Activated T-cell treated with anti-CD3 and anti-CD28 coated beads for 4 hours (primary cell): ENCODE data around the gene DLGAP4.
"Not testable (repeated sequence)": the region's sequence is repeated elsewhere in the genome, so short reads cannot be mapped to it uniquely, and the experiment has no call there.

Experiments used
- DNase-seq: peaks from one replicate; pipeline ENCODE4 v3.0.0-alpha.2; 2020

DLGAP4 gene

DNA sequence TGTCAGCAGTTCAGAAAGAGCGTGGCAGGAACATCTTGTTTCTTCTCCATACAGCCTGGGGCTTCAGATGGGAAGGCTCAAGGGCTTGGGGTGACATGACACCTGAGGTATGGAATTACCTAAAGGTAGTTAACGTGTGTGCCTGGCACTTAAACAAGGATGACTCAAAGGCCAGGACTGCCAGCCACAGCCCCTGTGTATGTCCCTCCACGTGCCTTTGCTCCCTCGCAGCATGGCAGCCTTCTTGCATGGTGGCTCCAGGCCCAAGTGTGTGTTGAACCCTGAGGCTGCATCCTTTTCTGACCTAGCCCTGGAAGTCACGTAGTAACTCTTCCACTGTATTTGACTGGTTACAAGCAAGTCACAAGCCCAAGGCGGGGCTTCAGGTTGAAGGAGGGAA lies 201.6 kb downstream of the DLGAP4 start:
- DNase-seq = no peak

DNA sequence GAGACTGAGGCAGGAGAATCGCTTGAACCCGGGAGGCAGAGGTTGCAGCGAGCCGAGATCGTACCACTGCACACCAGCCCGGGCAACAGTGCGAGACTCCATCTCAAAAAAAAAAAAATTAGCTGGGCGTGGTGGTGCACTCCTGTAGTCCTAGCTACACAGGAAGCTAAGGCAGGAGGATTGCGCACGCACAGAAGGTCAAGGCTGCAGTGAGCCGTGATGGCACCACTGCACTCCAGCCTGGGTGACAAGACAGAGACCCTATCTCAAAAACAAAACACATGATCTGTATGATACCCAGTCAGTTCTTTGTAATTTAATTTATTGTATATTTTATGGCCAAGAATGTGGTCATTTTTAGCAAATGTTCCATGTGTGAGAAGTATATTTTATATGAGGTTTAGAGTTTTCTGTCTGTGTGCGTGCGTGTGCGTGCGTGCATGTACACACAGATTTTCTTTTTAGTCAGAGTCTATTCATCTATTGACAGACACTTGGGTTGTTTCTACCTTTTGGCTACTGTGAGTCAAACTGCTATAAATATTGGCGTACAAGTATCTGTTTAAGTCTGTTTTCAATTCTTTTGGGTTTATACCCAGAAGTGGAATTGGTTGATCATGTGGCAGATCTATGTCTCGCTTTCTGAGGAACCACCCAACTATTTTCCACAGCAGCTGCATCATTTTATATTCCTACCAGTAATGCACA lies 213.0 kb downstream of the DLGAP4 start:
- no peak for DNase-seq

DNA sequence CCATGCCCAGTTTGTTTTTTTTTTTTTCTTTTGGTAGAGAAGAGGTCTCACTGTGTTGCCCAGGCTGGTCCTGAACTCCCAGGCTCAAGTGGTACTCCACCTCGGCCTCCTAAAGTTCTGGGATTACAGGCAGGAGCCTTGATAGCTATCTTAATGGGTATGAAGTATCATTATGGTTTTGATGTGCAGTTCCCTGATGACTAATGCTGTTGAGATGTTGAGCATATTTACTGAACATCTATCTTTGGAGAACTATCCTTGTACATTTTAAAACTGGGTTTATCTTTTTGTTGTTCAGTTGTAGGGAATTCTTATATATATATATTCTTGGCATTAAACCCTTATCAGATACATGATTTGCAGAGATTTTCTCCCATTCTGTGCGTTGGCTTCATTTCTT lies 213.8 kb downstream of the DLGAP4 start:
- no peak for DNase-seq

DNA sequence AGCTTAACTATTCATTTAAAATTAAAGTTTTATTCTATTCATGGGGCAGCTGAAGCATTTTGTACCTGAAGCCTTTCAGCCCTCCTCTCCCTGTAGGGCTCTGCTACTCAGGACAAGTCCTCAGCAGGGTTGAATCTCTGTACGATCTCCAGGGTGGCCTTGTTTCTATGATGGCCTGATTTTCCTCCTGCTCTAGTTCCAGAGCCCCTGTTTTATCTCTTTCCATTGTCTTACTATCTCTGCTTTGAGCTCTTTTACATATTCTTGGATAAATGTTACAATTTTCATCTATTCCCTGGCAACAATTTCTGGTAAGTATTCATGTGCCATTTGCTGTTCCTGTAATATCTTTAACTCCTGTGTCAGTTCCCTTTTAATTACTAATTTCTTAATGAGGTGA lies 215.4 kb downstream of the DLGAP4 start:
- no peak for DNase-seq

DNA sequence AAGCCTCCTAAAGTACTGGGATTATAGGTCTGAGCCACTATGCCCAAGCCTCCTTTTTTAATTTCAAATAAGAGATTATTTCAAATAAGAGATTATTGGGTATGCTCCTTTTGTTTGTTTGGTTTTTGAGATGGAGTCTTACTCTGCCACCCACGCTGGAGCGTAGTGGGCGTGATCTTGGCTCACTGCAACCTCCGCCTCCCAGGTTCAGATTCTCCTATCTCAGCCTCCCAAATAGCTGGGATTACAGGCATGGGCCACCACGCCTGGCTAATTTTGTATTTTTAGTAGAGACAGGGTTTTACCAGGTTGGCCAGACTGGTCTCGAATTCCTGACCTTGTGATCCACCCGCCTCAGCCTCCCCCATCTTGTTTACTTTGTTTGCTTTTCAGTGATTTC lies 216.3 kb downstream of the DLGAP4 start:
- not testable (repeated sequence) for DNase-seq

DNA sequence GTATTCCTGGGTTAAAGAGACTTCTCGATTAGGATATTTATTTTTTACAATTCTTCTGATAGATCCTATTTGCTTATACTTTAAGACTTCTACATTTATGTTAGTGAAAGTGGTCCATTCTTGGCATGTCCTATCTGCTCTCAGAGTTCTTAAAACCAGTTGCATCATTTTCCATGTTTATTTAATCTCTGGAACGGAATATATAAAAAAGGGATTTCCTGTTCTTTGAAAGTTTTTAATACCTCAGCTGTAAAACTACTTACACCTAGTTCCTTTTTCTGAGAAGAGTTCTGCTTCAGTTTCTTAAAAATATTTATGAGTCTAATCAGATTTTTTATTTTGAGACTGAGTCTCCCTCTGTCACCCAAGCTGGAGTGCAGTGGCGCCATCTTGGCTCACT lies 217.2 kb downstream of the DLGAP4 start:
- DNase-seq = no peak

DNA sequence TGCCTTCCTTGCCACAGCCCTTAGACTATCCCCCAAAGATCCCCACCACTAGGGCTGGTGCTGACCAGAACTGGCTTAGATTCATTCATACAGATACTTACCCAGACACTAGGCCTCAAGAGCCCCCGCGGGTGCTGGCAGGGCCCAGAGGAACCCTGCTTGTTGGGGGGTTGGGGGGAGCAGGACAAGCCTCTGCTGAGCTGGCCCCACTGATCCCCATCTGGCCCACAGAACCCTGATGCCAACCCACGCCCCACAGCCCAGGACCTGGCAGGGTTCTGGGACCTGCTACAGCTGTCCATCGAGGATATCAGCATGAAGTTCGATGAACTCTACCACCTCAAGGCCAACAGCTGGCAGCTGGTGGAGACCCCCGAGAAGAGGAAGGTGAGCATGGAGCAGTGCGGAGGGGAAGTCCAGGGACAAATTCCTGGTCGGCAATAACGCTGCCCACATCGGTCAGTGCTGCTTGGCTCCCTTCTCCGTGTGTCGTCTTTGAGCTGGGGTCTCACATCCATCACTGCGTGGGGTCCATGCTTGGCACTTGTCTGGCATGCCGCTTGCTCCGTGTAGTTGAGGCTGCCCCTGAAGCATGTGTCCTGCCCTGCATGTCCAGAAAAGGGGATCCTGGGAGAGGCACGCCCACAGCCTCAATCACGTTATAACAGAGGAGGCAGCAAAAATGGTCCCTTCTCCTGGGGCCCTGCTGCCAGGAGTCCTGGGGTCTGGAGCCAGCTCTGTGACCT lies 219.7 kb downstream of the DLGAP4 start:
- no peak for DNase-seq

DNA sequence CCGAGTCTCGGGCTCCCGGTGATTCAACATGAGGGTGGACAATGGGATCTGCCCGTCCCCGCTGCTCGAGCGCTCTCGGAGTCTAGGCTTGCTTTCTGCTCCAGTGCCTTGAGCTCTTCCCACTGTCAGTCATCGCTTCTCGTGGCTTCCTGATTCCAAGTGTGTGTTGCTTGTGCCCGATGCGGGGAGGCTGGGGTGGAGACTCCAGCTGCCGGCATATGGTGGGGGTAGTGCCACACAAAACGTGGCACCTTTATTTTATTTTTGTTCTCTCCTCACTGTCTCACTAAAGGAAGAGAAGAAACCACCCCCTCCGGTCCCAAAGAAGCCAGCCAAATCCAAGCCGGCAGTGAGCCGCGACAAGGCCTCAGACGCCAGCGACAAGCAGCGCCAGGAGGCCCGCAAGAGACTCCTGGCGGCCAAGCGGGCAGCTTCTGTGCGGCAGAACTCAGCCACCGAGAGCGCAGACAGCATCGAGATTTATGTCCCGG lies 220.4 kb downstream of the DLGAP4 start:
- no peak for DNase-seq

DNA sequence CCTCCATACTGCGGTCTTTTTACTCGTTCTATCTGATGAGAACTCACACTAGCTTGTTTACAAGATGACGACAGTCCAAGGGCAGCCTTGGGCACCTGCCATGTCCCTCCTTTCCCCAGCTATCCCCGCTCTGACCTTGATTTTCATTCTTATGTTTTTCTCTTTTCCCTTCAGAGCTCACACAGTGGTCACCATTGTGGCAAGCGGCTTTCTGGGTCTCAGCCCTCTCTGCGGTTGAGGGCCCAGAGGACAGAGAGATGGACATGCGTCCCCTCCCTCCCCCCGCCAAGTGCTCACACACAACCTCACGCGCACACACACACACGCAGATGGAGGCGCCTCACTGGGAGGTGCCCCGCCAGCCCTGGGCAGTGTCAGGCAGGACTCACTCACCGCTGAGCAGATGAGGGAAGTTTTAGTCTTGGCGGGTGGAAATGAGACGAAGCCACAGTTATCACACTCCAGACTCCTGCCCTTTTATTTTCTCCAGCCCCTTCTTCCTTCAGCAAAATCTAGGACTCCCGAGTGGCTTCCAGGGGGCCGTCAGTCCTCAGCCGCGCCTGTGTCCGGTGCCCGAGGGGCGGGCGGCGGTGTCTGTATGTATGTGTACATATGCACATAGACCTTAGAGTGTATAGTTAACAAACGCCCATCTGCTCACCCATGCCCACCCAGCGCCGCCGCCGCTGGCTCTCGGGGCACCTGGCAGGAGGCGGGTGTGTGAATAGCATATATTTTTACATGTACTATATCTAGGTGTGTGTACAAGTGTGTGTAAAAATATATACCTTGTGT lies 221.4 kb downstream of the DLGAP4 start:
- DNase-seq = no peak

DNA sequence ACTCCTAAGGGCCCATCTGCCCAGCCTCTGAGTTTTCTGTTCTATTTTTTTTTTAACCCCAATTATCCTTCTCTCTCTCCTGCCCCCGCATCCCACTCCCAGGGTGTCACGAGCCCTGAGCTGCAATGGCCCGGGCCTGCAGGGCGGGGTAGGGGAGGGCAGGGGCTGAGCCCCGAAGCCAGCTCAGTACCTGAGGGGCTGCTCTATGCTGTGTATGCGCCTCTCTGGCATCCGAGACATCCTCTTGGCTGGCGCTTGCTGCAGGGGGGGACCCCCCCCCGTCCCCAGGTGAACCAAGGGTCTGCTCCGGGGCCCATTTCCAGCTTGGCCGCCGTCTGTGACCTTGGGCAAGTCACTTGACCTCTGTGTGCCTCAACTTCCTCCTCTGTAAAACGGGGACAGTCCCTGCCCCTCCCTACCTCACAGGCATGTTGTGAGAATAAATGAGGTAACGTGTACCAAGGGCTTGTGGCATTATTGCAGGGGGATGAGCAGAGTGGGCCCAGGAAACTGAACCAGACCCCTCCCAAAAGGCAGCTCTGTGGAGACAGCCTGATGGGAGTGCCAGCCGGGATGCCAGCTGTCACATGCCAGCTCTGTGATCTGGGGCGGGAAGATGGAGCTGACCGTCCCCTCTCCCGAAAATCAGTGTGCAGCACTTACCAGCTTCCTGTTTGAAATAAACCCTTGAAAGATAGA lies 222.2 kb downstream of the DLGAP4 start:
- no peak for DNase-seq

DNA sequence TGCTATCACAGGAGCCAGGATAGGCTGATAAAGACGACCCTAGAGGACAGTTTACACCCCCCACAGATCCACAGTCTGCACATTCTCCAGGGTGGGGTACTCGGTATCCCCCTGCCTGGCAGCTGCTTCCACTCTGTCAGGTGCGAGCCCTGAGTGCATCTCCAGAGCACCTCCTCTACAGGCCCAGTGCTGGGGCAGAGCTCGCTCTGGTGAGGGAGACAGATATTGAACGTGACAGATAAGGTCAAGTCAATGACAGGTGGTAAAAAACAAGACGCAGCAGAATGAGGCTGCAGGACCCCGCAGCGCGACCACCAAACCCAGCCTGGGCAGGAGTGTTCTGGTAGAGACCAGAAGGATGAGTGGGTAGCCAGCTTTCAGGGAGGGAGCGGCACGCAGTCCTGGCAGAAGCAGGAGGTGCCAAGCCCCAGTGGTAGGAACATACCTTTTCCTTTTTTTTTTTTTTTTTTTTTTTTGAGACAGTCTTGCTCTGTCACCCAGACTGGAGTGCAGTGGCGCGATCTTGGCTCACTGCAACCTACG lies 222.8 kb downstream of the DLGAP4 start:
- no peak for DNase-seq

DNA sequence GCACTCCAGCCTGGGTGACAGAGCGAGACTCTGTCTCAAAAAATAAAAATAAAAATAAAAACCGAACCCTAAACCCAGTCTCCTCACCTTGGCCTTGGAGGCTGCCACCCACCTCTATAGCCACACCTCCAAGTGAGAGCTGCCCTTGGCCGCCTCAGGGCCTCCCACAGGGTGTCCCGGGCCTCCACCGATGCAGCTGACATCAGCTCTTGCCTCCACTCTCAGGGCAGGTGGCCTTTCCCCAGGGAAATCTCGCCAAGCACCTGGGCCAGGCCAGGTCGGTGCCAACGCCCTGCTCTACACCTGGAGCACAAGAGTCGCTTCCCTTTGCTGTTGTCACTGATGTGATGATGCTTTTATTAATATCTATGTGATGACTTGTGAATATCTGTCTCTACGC lies 226.2 kb downstream of the DLGAP4 start:
- DNase-seq = no peak

DNA sequence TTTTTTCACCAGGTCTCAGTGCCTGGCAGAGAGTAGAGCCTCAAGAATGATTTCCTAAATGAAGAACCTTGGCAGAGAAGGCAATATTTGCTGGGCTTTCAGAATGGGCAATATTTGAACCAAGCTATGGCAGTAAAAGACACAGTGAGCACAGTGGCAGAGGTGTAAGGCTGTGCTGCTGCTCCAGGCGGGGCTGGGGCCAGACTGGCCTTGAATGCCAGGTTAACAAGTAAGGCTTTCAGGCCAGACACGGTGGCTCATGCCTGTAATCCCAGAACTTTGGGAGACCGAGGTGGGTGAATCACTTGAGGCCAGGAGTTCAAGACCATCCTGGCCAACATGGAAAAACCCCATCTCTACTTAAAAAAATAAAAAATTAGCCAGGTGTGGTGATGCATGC lies 226.7 kb downstream of the DLGAP4 start:
- DNase-seq = no peak

DNA sequence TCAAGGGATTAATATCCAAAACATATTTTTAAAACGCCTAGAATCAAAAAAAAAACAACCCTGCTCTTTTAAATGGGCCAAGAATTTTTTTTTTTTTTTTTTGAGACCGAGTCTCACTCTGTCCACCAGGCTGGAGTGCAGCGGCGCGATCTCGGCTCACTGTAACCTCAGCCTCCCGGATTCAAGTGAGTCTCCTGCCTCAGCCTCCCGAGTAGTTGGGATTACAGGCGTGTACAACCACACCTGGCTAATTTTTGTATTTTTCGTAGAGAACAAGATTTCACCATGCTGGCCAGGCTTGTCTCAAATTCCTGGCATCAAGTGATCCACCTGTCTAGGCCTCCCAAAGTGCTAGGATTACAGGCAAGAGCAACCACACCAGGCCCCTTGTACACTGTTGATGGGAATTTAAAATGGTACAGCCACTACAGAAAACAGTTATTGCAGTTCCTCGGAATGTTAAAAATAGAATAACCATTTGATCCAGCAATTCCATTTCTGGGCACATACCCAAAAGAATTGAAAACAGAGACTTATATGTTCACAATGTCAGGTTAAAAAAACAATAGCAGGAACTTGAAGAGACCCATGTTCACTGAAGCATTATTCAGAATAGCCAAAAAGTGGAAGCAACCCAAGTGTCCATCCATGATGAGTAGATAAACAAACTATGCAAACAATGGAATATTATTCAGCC lies 232.0 kb downstream of the DLGAP4 start:
- no peak for DNase-seq

DNA sequence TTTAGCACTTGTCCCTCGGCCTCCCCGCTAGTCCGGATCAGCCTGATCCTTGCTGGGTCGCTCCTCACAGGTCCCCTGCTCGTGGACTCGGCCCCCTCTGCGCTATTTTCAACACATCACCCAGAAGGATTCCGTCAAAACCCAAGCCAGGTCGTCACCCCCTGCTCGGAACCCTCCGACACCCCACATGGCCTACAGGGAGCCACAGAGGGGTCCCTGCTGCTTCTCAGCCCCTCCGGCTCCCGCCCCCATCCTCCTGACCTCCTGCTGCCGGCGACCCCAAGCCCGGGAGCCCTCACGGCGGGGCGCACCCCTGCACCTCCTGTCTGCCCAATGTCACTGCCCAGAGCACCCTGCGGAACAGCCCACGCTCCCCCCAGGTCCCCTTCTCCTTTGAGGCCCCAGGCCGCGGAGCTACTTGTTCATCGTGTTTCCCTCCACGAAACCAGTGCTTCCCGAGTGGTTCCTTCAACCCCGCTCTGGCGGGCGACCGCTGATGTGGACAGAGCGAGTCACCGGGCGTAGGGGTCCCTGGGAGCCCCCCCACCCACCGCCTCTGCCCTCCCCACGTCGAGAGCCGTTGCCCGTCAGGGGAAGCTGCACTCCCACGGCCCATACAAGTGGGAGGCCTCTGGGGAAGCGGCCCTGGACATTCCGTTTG lies 234.5 kb downstream of the DLGAP4 start:
- DNase-seq = no peak

DNA sequence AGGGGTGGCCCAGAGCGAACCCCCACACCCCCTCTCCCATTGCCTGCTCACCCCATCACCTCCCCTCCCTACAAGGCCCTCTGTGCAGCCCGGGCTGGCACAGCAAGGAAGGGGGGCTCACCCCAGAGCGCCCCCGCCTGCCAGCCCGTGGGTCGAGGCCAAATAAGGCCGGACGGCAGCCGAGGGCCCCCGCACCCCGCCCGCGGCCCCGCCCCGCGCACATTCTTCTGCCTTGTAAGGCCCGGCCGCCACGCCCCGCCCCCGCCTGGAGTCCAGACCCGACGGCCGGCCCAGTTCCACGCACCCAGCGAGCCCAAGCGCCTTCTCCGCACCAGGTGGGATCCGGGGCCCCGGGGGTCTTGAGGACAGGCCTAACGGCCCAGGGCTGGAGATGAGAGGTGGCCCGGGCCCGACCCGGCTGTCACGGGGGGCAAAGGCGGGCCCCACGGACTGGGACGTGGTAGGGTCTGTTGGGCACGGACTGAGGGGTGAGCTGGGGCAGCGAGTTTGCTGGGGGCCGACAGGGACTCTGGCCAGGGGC lies 235.2 kb downstream of the DLGAP4 start, which contains the start of gene MYL9:
TSS of gene MYL9 (plus strand) at position 293 of the 541 bp plus-strand sequence. CDS start 3,366 bp downstream, outside the sequence.
- no peak for DNase-seq

DNA sequence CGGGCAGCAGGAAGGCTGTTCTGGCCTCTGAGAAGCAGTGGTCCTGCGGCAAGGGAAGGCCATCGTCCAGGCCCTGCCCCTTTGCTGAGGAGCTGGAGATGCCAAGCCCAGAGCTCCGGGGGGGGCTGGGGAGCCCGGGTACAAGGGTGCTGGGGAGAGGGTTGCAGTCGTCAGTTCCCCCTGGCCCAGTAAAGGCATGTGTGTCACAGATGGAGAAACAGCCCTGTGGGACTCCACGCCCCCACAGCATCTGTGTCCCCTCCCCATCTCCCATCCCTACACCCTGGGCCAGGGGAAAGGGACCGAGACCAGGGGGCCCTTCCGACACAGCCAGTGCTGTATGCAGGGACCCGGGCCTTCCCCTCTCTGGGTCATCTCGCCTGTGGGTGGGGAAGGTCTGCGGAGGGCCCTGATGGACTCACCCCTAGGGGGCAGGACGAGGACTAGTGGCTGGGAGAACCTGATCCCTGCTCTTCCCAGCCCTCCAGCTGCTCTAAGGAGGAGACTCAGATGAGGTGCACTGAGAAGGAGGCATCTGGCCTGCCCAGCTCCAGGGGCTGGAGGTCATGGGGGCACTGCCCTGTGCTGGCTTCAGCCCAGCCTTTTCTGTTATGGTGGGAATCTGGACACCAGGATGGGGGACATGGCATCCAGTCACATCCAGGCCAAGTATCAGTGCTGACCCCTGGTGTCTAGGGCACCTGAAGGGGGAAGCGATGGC lies 235.8 kb downstream of the DLGAP4 start:
- DNase-seq = no peak

DNA sequence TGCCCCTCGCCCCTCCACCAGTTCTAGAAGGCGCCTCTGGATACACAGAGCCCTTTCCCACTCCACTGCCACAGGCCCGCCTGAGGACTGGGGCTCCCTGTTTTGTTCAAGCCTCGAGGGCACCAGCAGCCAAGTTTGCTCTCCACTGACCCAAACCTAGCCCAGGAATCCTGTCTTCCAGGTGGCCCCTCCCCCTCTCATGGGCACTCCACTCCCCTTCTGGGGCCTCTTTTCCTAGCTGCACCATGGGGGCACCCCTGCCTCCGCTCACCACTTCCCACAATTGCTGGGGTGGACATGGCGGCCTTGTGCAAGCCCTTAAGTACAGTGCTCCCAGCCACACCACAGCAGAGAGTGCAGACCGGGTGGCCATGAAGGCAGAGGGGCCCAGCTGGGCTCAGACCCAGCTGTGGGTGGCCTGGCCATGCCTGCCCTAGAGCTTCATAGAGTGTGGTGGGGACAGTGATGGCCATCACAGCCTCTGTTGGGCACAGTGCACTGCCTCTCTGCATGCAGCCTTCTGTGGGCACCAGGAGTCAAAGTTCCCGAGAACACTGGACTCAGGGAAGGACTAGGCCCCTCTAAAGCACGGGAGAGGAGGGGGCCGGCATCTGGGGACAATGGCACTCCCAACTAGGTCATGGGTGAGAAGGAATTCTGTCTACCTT lies 236.5 kb downstream of the DLGAP4 start:
- no peak for DNase-seq
